Type B pancreatic cell (in vitro differentiated cells): ENCODE data around the gene STARD9. TPM values are rescaled to one million over a fixed set of nuclear protein-coding genes. Genes with fewer than 3 reads are reported as not detected.
"Not testable (repeated sequence)": the region's sequence is repeated elsewhere in the genome, so short reads cannot be mapped to it uniquely, and the experiment has no call there.

ENCODE experiments used
- DNase-seq: peaks from one replicate; pipeline ENCODE4 v3.0.0; 2021; ENCODE audit warnings: mixed read lengths; ENCODE audit not compliant: unreplicated experiment; ENCODE audit errors: extremely low spot score
- H3K27ac Mint-ChIP-seq: 2 replicates; pipeline ENCODE4 v1.8.0; 2021; ENCODE audit warnings: mild to moderate bottlenecking, mixed read lengths
- H3K27me3 Mint-ChIP-seq: 2 replicates; pipeline ENCODE4 v1.8.0; 2021; ENCODE audit warnings: mixed read lengths
- H3K36me3 Mint-ChIP-seq: 2 replicates; pipeline ENCODE4 v1.8.0; 2021; ENCODE audit warnings: mixed read lengths
- H3K4me1 Mint-ChIP-seq: one replicate; pipeline ENCODE4 v1.8.0; 2021; ENCODE audit warnings: mixed read lengths; ENCODE audit not compliant: unreplicated experiment
- H3K4me3 Mint-ChIP-seq: 2 replicates; pipeline ENCODE4 v1.8.0; 2021; ENCODE audit warnings: mild to moderate bottlenecking, mixed read lengths
- H3K9me3 Mint-ChIP-seq: 2 replicates; pipeline ENCODE4 v1.8.0; 2021; ENCODE audit warnings: mixed read lengths
- CTCF ChIP-seq: fragments of 200-600 bp; sonication (generic); conservative IDR thresholded peaks from 2 replicates; pipeline ENCODE4 v1.5.0; 2021; ENCODE audit warnings: antibody characterized with exemption, mild to moderate bottlenecking
- total RNA-seq: library from RNA; stranded (reverse); gene quantifications from 2 replicates; pipeline ENCODE4 v1.2.1, GENCODE V29; 2021; ENCODE audit warnings: low replicate concordance

Gene STARD9
- total RNA-seq, 1 donor from 2014 or later: 13.7 TPM

- Mint-ChIP-seq H3K27ac (no peak overlapping the region), H3K4me3 (no peak overlapping the region), H3K27me3 (no peaks in the 10 kb centered on the region), H3K36me3 (peaks cover 26% of the 10 kb centered on the region), H3K9me3 (peaks cover 10% of the 10 kb centered on the region), H3K4me1 (no peaks in the 10 kb centered on the region)
- DNase-seq: no peak
- no peak for TF ChIP-seq CTCF
Observed at GRCh38 chr15:42760759-42761158, 185.4 kb downstream of the STARD9 start.

- peaks cover 10% of the 10 kb centered on the region for H3K9me3 Mint-ChIP-seq
- H3K4me1 Mint-ChIP-seq, DNase-seq, H3K27ac Mint-ChIP-seq, H3K27me3 Mint-ChIP-seq, H3K4me3 Mint-ChIP-seq: not testable (repeated sequence)
- peaks cover 26% of the 10 kb centered on the region for H3K36me3 Mint-ChIP-seq
Observed at GRCh38 chr15:42761813-42762212, 186.4 kb downstream of the STARD9 start.

- H3K4me3 Mint-ChIP-seq, H3K4me1 Mint-ChIP-seq: not testable (repeated sequence)
Observed at GRCh38 chr15:42764154-42764731, 188.8 kb downstream of the STARD9 start.

GRCh38 chr15:42766109-42766508 is 190.7 kb downstream of the STARD9 start:
- DNase-seq, H3K27me3 Mint-ChIP-seq, H3K4me1 Mint-ChIP-seq, H3K9me3 Mint-ChIP-seq, H3K27ac Mint-ChIP-seq, H3K4me3 Mint-ChIP-seq: not testable (repeated sequence)
- peaks cover 28% of the 10 kb centered on the region for H3K36me3 Mint-ChIP-seq

More at GRCh38 chr15:42764154-42764731, 188.8 kb downstream of the STARD9 start:
- Mint-ChIP-seq H3K36me3 (peaks cover 28% of the 10 kb centered on the region), H3K9me3 (peaks cover 10% of the 10 kb centered on the region)
- DNase-seq, H3K27me3 Mint-ChIP-seq, H3K27ac Mint-ChIP-seq: not testable (repeated sequence)

Other genes starting within 250 kb of the STARD9 start
- gene CAPN3, start 216.1 kb upstream of the STARD9 start, total RNA-seq: 10.6 and 12.3 TPM in 2 replicates
- gene ZNF106, start 84.5 kb upstream of the STARD9 start, total RNA-seq: 44.5 and 52.4 TPM in 2 replicates
- gene SNAP23, start 80.0 kb upstream of the STARD9 start, total RNA-seq: 62.8 and 68.4 TPM in 2 replicates
- 29.0 and 36.3 TPM in 2 replicates for gene LRRC57, start 26.8 kb upstream of the STARD9 start, total RNA-seq
- gene HAUS2, start 26.8 kb upstream of the STARD9 start, total RNA-seq: 17.3 and 23.2 TPM in 2 replicates
- gene CDAN1, start 161.5 kb downstream of the STARD9 start, total RNA-seq: 25.8 and 37.2 TPM in 2 replicates